Suprapubic skin (tissue), 4 donors: ENCODE results near the gene HHLA2.

ENCODE experiments used
- CTCF ChIP-seq, 2 donors: fragments of 200-600 bp in 1 of 2; fragments of 450-650 bp in 1 of 2; sonication (generic) in 1 of 2; IDR thresholded peaks; one replicate each; pipeline ENCODE4 v1.5.1; 2016 to 2019; ENCODE audit warnings: antibody characterized with exemption in 2 of 2, mild to moderate bottlenecking in 1 of 2, moderate library complexity in 1 of 2
- EP300 ChIP-seq: sonication (generic); formaldehyde crosslinking; IDR thresholded peaks from one replicate; pipeline ENCODE4 v1.6.1; 2017; ENCODE audit warnings: antibody characterized with exemption
- POLR2A ChIP-seq, 2 donors: fragments of 450-650 bp; IDR thresholded peaks; one replicate each; pipeline ENCODE4 v1.6.1; 2017; ENCODE audit warnings: antibody characterized with exemption in 2 of 2, mild to moderate bottlenecking in 2 of 2, moderate library complexity in 2 of 2
- POLR2AphosphoS5 ChIP-seq, 3 donors: sonication (generic); formaldehyde crosslinking; IDR thresholded peaks; one replicate each; pipeline ENCODE4 v1.6.1; 2017; ENCODE audit warnings: antibody characterized with exemption in 3 of 3

GRCh38 chr3:108251265-108251664, 45.1 kb upstream of the HHLA2 start:
- TF ChIP-seq CTCF (IDR thresholded peaks at IDR 0.05) = no peak
- no peak for TF ChIP-seq POLR2AphosphoS5 (IDR thresholded peaks at IDR 0.05)
- TF ChIP-seq EP300 = no peak
- no peak for TF ChIP-seq POLR2A (IDR thresholded peaks at IDR 0.05)
